ENCODE data around the gene SKIDA1.

GRCh38 chr10:21507150-21507549 lies 18.3 kb downstream of the SKIDA1 start:
- no peak for TF ChIP-seq BHLHE40 (IDR thresholded peaks at IDR 0.05; ENCODE audit: borderline replicate concordance)
- no peak for TF ChIP-seq TARDBP (IDR thresholded peaks at IDR 0.05)
- TF ChIP-seq L3MBTL2 (conservative IDR thresholded peaks at IDR 0.05), result no peak
- no peak for TF ChIP-seq FOXM1 (IDR thresholded peaks at IDR 0.05; ENCODE audit: borderline replicate concordance)
- no peak for TF ChIP-seq NFRKB (IDR thresholded peaks at IDR 0.05)
- TF ChIP-seq, protein P1, sequence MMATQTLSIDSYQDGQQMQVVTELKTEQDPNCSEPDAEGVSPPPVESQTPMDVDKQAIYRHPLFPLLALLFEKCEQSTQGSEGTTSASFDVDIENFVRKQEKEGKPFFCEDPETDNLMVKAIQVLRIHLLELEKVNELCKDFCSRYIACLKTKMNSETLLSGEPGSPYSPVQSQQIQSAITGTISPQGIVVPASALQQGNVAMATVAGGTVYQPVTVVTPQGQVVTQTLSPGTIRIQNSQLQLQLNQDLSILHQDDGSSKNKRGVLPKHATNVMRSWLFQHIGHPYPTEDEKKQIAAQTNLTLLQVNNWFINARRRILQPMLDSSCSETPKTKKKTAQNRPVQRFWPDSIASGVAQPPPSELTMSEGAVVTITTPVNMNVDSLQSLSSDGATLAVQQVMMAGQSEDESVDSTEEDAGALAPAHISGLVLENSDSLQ (IDR thresholded peaks at IDR 0.05), result no peak
- no peak for TF ChIP-seq ARNT (IDR thresholded peaks at IDR 0.05)

Measured in HEK293T (cell line).